Activated naive CD8-positive, alpha-beta T cell (primary cell): Measurements from ENCODE around the gene UBE2J1.
"Not testable (repeated sequence)": the region's sequence is repeated elsewhere in the genome, so short reads cannot be mapped to it uniquely, and the experiment has no call there.

Source experiments
- H3K27ac Mint-ChIP-seq: one replicate; pipeline ENCODE4 v1.8.0; 2021; ENCODE audit warnings: mixed read lengths
- H3K27me3 Mint-ChIP-seq: one replicate; pipeline ENCODE4 v1.8.0; 2021; ENCODE audit warnings: mixed read lengths
- H3K36me3 Mint-ChIP-seq: one replicate; pipeline ENCODE4 v1.8.0; 2021; ENCODE audit warnings: mixed read lengths
- H3K4me1 Mint-ChIP-seq: one replicate; pipeline ENCODE4 v1.8.0; 2021; ENCODE audit warnings: low read depth, mixed read lengths
- H3K4me3 Mint-ChIP-seq: one replicate; pipeline ENCODE4 v1.8.0; 2021; ENCODE audit warnings: mild to moderate bottlenecking, mixed read lengths
- H3K9me3 Mint-ChIP-seq: one replicate; pipeline ENCODE4 v1.8.0; 2021; ENCODE audit warnings: low read depth, mixed read lengths

UBE2J1 gene, protein sequence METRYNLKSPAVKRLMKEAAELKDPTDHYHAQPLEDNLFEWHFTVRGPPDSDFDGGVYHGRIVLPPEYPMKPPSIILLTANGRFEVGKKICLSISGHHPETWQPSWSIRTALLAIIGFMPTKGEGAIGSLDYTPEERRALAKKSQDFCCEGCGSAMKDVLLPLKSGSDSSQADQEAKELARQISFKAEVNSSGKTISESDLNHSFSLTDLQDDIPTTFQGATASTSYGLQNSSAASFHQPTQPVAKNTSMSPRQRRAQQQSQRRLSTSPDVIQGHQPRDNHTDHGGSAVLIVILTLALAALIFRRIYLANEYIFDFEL

DNA sequence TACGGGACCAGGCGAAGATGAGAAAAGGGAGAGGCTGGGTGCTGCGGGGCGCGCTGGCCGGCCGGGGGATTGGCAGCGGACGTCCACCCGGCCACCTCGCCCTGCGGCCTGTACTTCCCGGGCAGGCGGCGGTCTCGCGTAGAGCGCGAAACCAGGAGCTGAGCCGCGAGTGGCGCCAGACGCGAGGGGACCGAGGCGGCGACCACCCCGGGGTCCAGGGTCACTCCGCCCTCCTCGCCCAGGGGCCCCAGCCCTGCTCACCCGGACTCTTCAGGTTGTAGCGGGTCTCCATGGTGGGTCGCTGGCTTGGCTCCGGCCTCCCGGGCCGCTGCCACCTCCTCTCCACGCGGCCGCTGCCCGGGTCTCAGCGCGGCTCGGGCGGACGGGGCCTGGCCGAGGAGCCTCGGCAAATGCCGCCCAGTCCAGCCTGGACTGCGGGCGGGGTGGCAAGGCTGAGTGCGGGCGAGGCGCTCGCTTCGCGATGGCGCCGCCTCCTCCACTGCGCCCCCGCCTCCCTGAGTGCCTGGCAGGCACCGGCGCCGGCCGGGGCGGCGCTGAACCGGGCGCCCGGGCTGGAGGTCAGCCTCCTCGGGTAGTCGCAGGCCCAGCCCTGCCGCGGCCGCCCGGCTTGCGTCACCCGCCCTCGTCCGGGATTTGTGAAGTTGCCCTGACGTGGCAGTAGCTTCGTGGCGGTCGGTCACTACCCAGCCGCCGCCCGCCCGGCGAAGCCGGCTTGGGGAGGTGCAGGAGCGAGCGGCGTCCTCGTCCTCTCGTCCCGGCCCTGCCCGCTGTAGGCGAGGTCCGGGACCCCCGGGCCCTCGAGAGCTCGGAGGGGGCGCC is at the start of gene UBE2J1:
TSS of gene UBE2J1 (minus strand) at position 445 of the 840 bp plus-strand sequence. CDS start at position 292, 153 bp downstream.
- Mint-ChIP-seq H3K9me3 (no peaks in the 10 kb centered on the region), H3K4me3 (peak within 1 kb of the TSS; percentile 97), H3K36me3 (peaks cover 3% of the 10 kb centered on the region), H3K27me3 (no peaks in the 10 kb centered on the region), H3K4me1 (peaks cover 78% of the 10 kb centered on the region), H3K27ac (peak within 1 kb of the TSS; percentile 97)

DNA sequence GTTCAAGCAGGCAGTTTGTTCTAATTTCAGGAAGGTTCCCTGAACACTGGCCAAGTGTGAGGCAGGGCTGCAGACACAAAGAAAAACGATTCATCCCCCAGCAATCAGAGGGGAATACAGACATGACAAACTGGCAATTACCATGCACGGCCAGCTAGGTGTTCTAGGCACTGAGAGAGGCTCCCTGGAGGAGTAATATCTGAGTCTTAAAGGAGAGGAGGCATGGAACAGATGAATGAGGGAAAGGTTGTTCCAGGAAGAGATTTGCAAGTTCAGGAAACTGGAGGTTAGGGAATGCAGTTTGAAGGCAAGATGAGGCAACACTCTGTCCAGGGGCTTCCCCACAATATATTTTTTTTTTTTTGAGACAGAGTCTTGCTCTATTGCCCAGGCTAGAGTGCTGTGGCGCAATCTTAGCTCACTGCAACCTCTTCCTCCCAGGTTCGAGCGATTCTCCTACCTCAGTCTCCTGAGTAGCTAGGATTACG is 48.4 kb upstream of the UBE2J1 start:
- no peaks in the 10 kb centered on the region for H3K36me3 Mint-ChIP-seq
- H3K4me3 Mint-ChIP-seq = no peak overlapping the region
- H3K4me1 Mint-ChIP-seq = no peaks in the 10 kb centered on the region
- no peaks in the 10 kb centered on the region for H3K27me3 Mint-ChIP-seq
- H3K9me3 Mint-ChIP-seq = no peaks in the 10 kb centered on the region
- no peak overlapping the region for H3K27ac Mint-ChIP-seq

DNA sequence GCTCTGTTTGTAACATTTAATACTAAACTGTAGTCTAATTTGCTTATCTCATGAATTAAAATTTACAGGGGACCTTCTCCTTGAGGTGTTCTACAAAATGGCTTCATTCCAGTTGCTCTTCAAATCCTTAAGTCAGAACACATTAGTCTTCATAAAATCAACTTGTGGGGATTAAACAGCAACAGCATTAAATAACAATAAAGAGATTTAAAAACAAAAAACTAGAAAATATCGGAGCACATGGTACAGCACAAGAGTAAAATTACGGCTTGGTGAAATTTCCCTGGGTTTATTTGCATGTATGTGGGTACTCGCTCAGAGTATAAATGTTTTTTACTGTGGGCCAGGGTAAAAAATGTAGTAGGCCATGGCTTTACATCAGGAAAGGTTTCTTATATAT is 47.5 kb upstream of the UBE2J1 start:
- H3K4me1 Mint-ChIP-seq = no peaks in the 10 kb centered on the region
- H3K36me3 Mint-ChIP-seq = no peaks in the 10 kb centered on the region
- H3K27ac Mint-ChIP-seq = no peak overlapping the region
- no peaks in the 10 kb centered on the region for H3K27me3 Mint-ChIP-seq
- H3K9me3 Mint-ChIP-seq = no peaks in the 10 kb centered on the region
- no peak overlapping the region for H3K4me3 Mint-ChIP-seq

DNA sequence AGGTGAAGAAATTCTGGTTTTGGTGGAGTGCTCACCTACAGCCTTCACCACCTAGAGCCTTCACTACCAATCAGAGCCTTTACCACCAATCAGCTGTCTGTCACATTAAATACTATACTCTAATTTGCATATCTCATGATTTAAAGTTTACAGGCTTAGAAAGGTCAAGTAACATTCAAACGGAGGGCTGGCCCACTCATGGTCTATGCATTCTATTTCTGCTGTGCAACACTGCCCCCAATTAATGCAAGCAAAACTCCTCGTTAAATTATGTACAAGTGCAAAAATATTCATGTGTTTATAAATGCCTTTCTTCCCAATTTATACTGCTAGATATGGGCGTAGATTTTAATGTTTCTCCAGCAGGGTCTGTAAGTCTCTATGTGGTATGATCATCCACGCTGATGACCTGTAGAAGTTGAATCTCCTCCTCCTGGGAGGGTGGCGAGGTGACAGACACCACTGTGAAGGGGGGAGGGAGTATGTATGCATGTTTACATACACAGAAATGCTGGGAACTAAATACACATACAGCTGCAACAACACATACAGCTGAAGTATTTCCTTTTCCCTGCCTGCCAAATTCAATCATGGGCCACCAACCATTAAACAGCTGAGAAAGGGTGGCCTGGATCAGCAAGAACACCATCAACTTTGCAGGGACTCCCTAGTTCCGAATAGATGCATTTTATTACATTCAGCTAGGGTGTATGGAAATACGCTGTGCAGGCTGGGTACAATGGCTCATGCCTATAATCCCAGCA is 46.4 kb upstream of the UBE2J1 start:
- Mint-ChIP-seq H3K9me3 (no peaks in the 10 kb centered on the region), H3K27me3 (no peaks in the 10 kb centered on the region), H3K4me3 (no peak overlapping the region), H3K27ac (no peak overlapping the region), H3K36me3 (no peaks in the 10 kb centered on the region), H3K4me1 (no peaks in the 10 kb centered on the region)

DNA sequence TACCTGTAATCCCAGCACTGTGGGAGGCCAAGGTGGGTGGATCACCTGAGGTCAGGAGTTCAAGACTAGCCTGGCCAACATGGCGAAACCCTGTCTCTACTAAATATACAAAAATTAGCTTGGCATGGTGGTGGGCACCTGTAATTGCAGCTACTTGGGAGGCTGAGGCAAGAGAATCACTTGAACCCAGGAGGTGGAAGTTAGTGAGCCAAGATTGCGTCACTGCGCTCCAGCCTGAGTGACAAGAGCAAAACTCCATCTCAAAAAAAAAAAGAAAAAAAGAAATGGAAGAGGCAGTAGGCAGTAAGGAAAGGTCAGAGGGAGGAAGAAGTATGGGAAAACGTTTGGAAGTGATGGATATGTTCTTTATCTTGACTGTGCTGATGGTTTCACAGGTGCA is 45.4 kb upstream of the UBE2J1 start:
- not testable (repeated sequence) for H3K4me1 Mint-ChIP-seq, H3K4me3 Mint-ChIP-seq, H3K36me3 Mint-ChIP-seq, H3K27me3 Mint-ChIP-seq, H3K27ac Mint-ChIP-seq, H3K9me3 Mint-ChIP-seq

DNA sequence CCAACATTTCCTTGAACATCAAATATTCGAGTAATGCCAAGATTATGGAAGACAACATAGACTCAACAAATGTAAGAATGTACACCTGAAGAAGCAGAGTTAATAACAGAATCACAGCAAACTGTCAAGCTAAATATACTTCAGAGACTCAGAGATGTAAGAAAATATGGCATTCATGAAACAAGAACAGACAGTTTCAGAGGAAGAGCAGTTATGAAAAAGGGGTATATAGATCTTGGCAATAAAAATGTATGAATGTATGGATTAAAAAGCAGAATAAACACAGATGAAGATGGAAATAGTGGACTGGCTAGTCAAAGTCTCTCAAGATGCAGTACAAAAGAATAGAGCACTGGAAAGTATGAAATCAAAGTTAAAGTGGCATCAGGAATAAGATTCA is 41.1 kb upstream of the UBE2J1 start:
- Mint-ChIP-seq H3K9me3 (peaks cover 6% of the 10 kb centered on the region), H3K27ac (no peak overlapping the region), H3K4me3 (no peak overlapping the region), H3K4me1 (no peaks in the 10 kb centered on the region), H3K36me3 (peaks cover 7% of the 10 kb centered on the region), H3K27me3 (no peaks in the 10 kb centered on the region)

DNA sequence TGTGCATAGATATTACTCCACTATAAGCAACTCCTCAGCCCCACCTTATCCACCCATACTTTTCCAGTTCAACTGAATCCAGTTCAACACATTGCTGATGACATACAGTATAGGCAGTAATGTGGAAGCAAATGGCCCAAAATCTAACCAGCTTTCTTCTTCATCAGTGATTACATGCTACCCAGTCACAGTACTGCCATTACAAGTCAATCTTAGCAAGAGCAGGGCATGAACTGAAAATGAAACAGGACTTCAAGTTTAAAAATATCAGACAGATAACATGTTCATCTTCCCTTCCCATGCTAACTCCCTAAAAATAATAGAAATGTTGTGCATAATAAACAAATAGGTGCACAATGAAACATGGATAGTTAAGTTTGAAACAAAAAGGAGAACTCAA is 40.3 kb upstream of the UBE2J1 start:
- peaks cover 7% of the 10 kb centered on the region for H3K36me3 Mint-ChIP-seq
- H3K4me3 Mint-ChIP-seq = no peak overlapping the region

DNA sequence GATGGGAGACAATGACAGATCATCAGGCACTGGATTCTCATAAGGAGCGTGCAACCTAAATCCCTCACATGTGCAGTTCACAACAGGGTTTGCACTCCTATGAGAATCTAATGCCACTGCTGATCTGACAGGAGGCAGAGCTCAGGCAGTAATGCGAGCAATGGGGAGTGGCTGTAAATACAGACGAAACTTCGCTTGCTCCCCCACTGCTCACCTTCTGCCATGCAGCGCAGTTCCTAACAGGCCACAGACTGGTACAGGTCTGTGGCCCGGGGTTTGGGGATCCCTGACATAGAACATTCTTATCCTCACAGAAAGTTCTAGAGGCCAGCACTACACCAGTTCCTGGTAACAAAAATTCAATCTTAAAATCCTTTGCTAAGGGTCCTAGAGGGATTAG is 36.3 kb upstream of the UBE2J1 start:
- Mint-ChIP-seq H3K9me3 (peaks cover 5% of the 10 kb centered on the region), H3K27me3 (no peaks in the 10 kb centered on the region), H3K4me3 (no peak overlapping the region), H3K4me1 (no peaks in the 10 kb centered on the region), H3K27ac (no peak overlapping the region), H3K36me3 (peaks cover 15% of the 10 kb centered on the region)

More for the DNA sequence above, 40.3 kb upstream of the UBE2J1 start:
- no peaks in the 10 kb centered on the region for H3K4me1 Mint-ChIP-seq
- no peaks in the 10 kb centered on the region for H3K27me3 Mint-ChIP-seq
- H3K27ac Mint-ChIP-seq = no peak overlapping the region
- peaks cover 6% of the 10 kb centered on the region for H3K9me3 Mint-ChIP-seq

DNA sequence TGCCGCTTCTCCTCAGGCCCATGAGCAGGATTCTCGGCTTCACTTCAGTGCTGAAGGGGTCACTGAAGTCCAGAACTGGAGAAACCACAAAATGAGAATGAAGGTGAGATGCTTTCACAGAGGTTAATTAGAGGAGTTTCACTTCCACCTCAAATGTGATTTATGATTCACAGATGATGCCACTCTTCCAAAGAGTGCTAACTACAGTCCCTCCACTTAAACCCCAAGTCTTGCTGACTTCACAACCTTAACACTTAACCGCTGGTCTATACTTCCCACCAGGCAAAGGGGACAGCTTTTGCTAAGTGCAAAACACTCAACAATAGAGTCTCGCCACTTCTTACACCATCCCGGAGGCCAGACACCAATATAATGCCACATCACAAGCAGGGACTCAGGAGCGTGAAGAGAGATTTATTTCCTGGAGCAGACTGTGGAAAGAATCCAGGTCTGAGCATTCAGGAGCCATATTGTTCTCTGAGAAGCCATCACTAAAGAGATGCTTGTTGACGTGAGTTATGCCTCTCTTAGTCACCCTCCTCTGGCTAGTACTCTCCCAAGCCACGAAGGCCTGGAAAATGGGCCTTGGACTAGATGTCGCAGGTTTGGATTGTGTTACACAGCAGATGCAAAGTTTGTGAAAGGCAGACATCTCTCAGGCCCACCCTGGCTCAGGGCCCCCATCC is 35.1 kb upstream of the UBE2J1 start:
- no peaks in the 10 kb centered on the region for H3K27me3 Mint-ChIP-seq
- H3K4me1 Mint-ChIP-seq = no peaks in the 10 kb centered on the region
- H3K9me3 Mint-ChIP-seq = no peaks in the 10 kb centered on the region
- H3K27ac Mint-ChIP-seq = no peak overlapping the region
- peaks cover 8% of the 10 kb centered on the region for H3K36me3 Mint-ChIP-seq
- H3K4me3 Mint-ChIP-seq = no peak overlapping the region

DNA sequence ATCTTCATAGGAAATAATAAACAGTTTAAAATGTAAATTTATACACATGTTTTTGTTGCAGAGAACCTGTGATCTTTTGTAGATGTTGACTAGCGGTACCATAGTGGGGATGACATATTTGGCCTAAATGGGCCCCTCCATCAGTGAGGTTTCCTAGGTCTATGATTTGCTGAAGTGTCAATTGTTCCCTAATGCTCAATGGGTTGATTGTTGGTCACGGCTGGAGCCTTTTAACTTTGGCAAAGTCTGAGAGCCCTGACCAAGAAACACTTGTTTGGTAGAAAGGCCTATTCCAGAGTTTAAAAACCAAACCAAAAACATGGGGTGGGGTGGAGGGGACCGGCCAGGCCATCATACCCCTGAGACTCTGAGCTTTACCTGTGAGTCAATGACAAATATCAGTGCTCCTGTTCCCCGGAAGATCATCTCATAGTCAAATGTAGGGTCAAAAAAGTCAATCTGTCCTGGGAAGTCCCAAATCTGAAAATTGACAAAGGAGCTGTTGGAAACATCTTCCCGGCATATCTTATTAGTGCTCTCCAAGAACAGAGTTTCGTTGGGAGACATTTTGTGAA is 34.5 kb upstream of the UBE2J1 start:
- no peaks in the 10 kb centered on the region for H3K4me1 Mint-ChIP-seq
- H3K4me3 Mint-ChIP-seq = no peak overlapping the region
- H3K27me3 Mint-ChIP-seq = no peaks in the 10 kb centered on the region
- H3K27ac Mint-ChIP-seq = no peak overlapping the region
- H3K36me3 Mint-ChIP-seq = peaks cover 8% of the 10 kb centered on the region
- no peaks in the 10 kb centered on the region for H3K9me3 Mint-ChIP-seq

DNA sequence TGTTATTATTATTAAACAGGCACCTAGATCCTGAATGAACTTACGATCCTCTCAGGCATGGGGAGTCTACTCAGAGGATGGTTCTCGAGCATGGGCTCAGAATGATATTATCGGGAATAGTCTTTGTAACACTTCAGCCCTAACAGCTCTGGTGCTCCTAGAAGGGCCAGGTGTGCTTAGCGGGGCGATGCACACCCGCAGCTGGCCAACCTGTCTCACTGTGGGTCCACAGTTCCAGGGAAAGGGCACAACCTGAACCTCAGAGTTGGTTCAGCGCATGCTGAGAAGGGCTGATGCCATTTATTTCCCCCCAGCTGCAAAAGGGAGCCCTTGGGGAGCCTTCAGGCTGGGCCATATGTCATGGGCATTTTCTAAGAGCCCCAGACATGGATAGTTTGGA is 33.3 kb upstream of the UBE2J1 start:
- Mint-ChIP-seq H3K36me3 (peaks cover 8% of the 10 kb centered on the region), H3K4me3 (no peak overlapping the region), H3K4me1 (no peaks in the 10 kb centered on the region), H3K27ac (no peak overlapping the region), H3K27me3 (no peaks in the 10 kb centered on the region), H3K9me3 (no peaks in the 10 kb centered on the region)

DNA sequence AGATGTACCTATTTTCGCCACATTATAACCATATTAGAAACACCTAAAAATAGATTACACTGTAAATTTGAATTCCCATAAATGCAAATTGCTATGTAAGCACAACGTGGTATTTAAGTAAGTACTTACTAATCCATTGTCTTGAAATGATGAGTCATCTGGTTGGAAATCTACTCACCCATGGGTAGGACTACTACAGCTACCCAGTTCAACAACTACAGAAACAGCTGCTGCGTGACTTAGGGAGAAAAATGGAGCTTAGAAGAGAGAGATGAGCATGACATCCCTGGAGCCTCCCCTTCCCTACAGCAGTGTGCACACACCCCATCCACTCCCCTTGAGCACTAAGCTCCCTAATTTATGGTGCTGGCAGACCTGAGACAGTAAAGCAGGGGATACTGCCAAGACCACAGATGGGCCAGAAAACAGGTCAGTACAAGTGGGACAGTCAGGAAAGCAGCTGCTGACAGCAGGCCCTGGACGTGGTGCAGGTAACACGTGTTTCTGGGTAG is 32.7 kb upstream of the UBE2J1 start:
- Mint-ChIP-seq H3K27ac (no peak overlapping the region), H3K4me1 (no peaks in the 10 kb centered on the region), H3K36me3 (peaks cover 8% of the 10 kb centered on the region), H3K27me3 (no peaks in the 10 kb centered on the region), H3K4me3 (no peak overlapping the region), H3K9me3 (no peaks in the 10 kb centered on the region)

DNA sequence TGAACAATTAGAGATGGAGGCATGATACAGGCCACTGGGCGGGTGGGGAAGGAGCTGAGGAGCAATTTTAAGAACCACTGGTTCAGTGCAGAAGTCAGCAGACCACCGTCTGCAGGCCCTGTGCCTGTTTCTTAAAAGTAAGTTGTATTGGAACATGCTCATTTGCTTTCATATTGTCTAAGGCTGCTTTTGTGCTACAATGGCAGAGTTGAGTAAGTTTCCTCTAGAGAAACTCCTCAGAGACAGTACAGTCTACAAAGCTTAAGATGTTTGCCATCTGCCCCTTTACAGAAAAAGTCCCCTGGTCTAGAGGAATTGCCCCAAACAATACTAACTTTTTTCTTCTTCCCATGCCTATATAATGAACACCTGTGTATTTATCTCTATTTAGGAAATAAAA is 28.5 kb upstream of the UBE2J1 start:
- Mint-ChIP-seq H3K4me1 (peaks cover 3% of the 10 kb centered on the region), H3K4me3 (no peak overlapping the region), H3K27me3 (no peaks in the 10 kb centered on the region), H3K36me3 (peaks cover 5% of the 10 kb centered on the region), H3K9me3 (no peaks in the 10 kb centered on the region), H3K27ac (no peak overlapping the region)

DNA sequence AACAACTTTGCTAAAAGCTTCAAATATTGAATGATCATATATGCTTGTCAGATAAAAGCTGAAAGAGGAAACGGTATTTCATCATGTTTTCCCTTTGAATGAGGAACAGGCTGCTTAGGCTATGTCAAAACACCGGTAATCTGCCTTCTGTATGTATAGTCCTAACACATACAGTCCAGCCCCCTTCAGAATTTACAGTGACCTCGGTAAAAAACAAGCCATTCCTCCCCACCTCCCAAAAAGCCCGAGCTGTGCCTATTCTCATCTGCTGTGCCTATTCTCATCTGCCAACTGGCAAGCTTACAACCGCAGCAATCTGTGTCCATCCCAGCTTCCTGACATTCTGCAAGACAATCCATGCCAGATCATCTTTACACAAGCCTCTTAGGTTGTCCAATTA is 26.8 kb upstream of the UBE2J1 start:
- Mint-ChIP-seq H3K36me3 (no peaks in the 10 kb centered on the region), H3K4me1 (peaks cover 15% of the 10 kb centered on the region), H3K27me3 (no peaks in the 10 kb centered on the region), H3K4me3 (no peak overlapping the region), H3K9me3 (no peaks in the 10 kb centered on the region), H3K27ac (no peak overlapping the region)
